Vagina (tissue), 2 donors: ENCODE data around the gene CACTIN.

Source experiments
- CTCF ChIP-seq, 3 experiments: fragments of 450-650 bp in 2 of 3; fragments of 200-600 bp in 1 of 3; sonication (generic) in 1 of 3; IDR thresholded peaks; one replicate each; pipeline ENCODE4 v1.5.1; 2017 to 2019; ENCODE audit warnings: antibody characterized with exemption in 3 of 3, mild to moderate bottlenecking in 2 of 3, moderate library complexity in 2 of 3
- POLR2A ChIP-seq, 2 donors: fragments of 450-650 bp; IDR thresholded peaks; one replicate each; pipeline ENCODE4 v1.6.1; 2017; ENCODE audit warnings: antibody characterized with exemption in 2 of 2, mild to moderate bottlenecking in 2 of 2, moderate library complexity in 2 of 2
- POLR2AphosphoS5 ChIP-seq, 2 donors: sonication (generic); formaldehyde crosslinking; IDR thresholded peaks; one replicate each; pipeline ENCODE4 v1.9.0; 2017; ENCODE audit warnings: antibody characterized with exemption in 2 of 2, mild to moderate bottlenecking in 2 of 2, low read depth in 1 of 2; ENCODE audit not compliant: insufficient read depth in 1 of 2

GRCh38 chr19:3649888-3650287 lies 23.3 kb upstream of the CACTIN start:
- no peak for TF ChIP-seq CTCF (IDR thresholded peaks at IDR 0.05)
- no peak for TF ChIP-seq POLR2A (IDR thresholded peaks at IDR 0.05)
- no peak for TF ChIP-seq POLR2AphosphoS5 (IDR thresholded peaks at IDR 0.05; ENCODE audit: insufficient read depth in 1 of 2, low read depth in 1 of 2)
